ENCODE results near the gene ZNF773. TPM values are rescaled to one million over a fixed set of nuclear protein-coding genes. Genes with fewer than 3 reads are reported as not detected.
A peak's percentile ranks its signal among the peaks of the same experiment; 100 is the strongest.
"Not testable (repeated sequence)": the region's sequence is repeated elsewhere in the genome, so short reads cannot be mapped to it uniquely, and the experiment has no call there.

ZNF773 gene
- total and polyA plus RNA-seq, 2 donors, result 7.1 to 13.4 TPM

GRCh38 chr19:57515255-57515654 is 15.5 kb downstream of the ZNF773 start:
- no peak overlapping the region for H3K4me3 ChIP-seq (ENCODE audit: low read depth, low read length)
- 96% methylated on average over 5 of the region's 5 CpGs for WGBS
- no peaks in the 10 kb centered on the region for H3K4me1 ChIP-seq (ENCODE audit: insufficient read depth)
- peaks cover 2% of the 10 kb centered on the region for H3K36me3 ChIP-seq (ENCODE audit: insufficient read depth)
- H3K27ac ChIP-seq (ENCODE audit: low read depth), result no peak overlapping the region
- DNase-seq (ENCODE audit: extremely low spot score), result no peak

GRCh38 chr19:57518021-57518420 is 18.3 kb downstream of the ZNF773 start:
- not testable (repeated sequence) for H3K4me3 ChIP-seq (ENCODE audit: low read depth, low read length); DNase-seq (ENCODE audit: extremely low spot score); H3K27ac ChIP-seq (ENCODE audit: low read depth); H3K36me3 ChIP-seq (ENCODE audit: insufficient read depth); H3K4me1 ChIP-seq (ENCODE audit: insufficient read depth)
- WGBS, result 83% methylated on average over 4 of the region's 4 CpGs

- under 1% methylated on average over 64 of the region's 64 CpGs for WGBS
- peak within 1 kb of the TSS; percentile 51 for H3K27ac ChIP-seq (ENCODE audit: low read depth)
- peaks cover 2% of the 10 kb centered on the region for H3K36me3 ChIP-seq (ENCODE audit: insufficient read depth)
- H3K4me3 ChIP-seq (ENCODE audit: low read depth, low read length), result peak within 1 kb of the TSS; percentile 76
- no peaks in the 10 kb centered on the region for H3K4me1 ChIP-seq (ENCODE audit: insufficient read depth)
- peak; percentile 80 for DNase-seq (ENCODE audit: extremely low spot score)
These were observed 27.6 kb downstream of the ZNF773 start, which contains the start of gene ZNF549 for GRCh38 chr19:57527136-57527881. Gene ZNF549, plus strand, starts transcription at chr19:57527356. Its CDS starts 218 bp downstream, at chr19:57527574.

GRCh38 chr19:57537953-57538547 is 38.3 kb downstream of the ZNF773 start:
- WGBS, result 99% methylated on average over 7 of the region's 7 CpGs
- Histone ChIP-seq H3K36me3 (ENCODE audit: insufficient read depth) (peaks cover 19% of the 10 kb centered on the region), H3K4me1 (ENCODE audit: insufficient read depth) (no peaks in the 10 kb centered on the region), H3K27ac (ENCODE audit: low read depth) (no peak overlapping the region), H3K4me3 (ENCODE audit: low read depth, low read length) (no peak overlapping the region)
- DNase-seq (ENCODE audit: extremely low spot score), result no peak

GRCh38 chr19:57546513-57546912 is 46.8 kb downstream of the ZNF773 start:
- Histone ChIP-seq H3K4me1 (ENCODE audit: insufficient read depth) (no peaks in the 10 kb centered on the region), H3K27ac (ENCODE audit: low read depth) (no peak overlapping the region), H3K4me3 (ENCODE audit: low read depth, low read length) (no peak overlapping the region), H3K36me3 (ENCODE audit: insufficient read depth) (peaks cover 14% of the 10 kb centered on the region)
- WGBS, result 99% methylated on average over 1 of the region's 1 CpG
- no peak for DNase-seq (ENCODE audit: extremely low spot score)

- peaks cover 19% of the 10 kb centered on the region for H3K36me3 ChIP-seq (ENCODE audit: insufficient read depth)
- H3K27ac ChIP-seq (ENCODE audit: low read depth), result no peak overlapping the region
- DNase-seq (ENCODE audit: extremely low spot score), result no peak
- 94% methylated on average over 2 of the region's 2 CpGs for WGBS
- no peak overlapping the region for H3K4me3 ChIP-seq (ENCODE audit: low read depth, low read length)
- H3K4me1 ChIP-seq (ENCODE audit: insufficient read depth), result no peaks in the 10 kb centered on the region
These were observed 52.7 kb downstream of the ZNF773 start for GRCh38 chr19:57552432-57552831.

GRCh38 chr19:57557659-57558058 is 57.9 kb downstream of the ZNF773 start:
- 78% methylated on average over 5 of the region's 5 CpGs for WGBS
- Histone ChIP-seq H3K4me3 (ENCODE audit: low read depth, low read length) (no peak overlapping the region), H3K4me1 (ENCODE audit: insufficient read depth) (no peaks in the 10 kb centered on the region), H3K36me3 (ENCODE audit: insufficient read depth) (peaks cover 7% of the 10 kb centered on the region), H3K27ac (ENCODE audit: low read depth) (no peak overlapping the region)
- DNase-seq (ENCODE audit: extremely low spot score), result no peak

Small RNA genes within 50 kb of the gene (small RNA-seq; reads per million reads assigned to genes)
- not detected for gene VN1R107P

Other genes with a start within 250 kb of the ZNF773 start
- gene ZNF460, start 219.5 kb upstream of the ZNF773 start, total RNA-seq, result 176 TPM
- gene ZNF460, start 219.5 kb upstream of the ZNF773 start, polyA plus RNA-seq, result 0.85 TPM
- gene ZNF543, start 179.5 kb upstream of the ZNF773 start, total RNA-seq, result 25.4 TPM
- 2.9 TPM for gene ZNF543, start 179.5 kb upstream of the ZNF773 start, polyA plus RNA-seq
- 17.9 TPM for gene ZNF304, start 148.7 kb upstream of the ZNF773 start, total RNA-seq
- 7.8 TPM for gene ZNF304, start 148.7 kb upstream of the ZNF773 start, polyA plus RNA-seq
- 9.7 TPM for gene TRAPPC2B, start 136.4 kb upstream of the ZNF773 start, total RNA-seq
- gene TRAPPC2B, start 136.4 kb upstream of the ZNF773 start, polyA plus RNA-seq, result 26.8 TPM
- gene ZNF547, start 136.4 kb upstream of the ZNF773 start, total RNA-seq, result 6.1 TPM
- 1.8 TPM for gene ZNF547, start 136.4 kb upstream of the ZNF773 start, polyA plus RNA-seq
- gene ZNF548, start 110.1 kb upstream of the ZNF773 start, total RNA-seq, result 35.1 TPM
- 16.2 TPM for gene ZNF548, start 110.1 kb upstream of the ZNF773 start, polyA plus RNA-seq
- 27.9 TPM for gene ZNF17, start 88.8 kb upstream of the ZNF773 start, total RNA-seq
- 6.1 TPM for gene ZNF17, start 88.8 kb upstream of the ZNF773 start, polyA plus RNA-seq
- gene ZNF749, start 64.6 kb upstream of the ZNF773 start, total RNA-seq, result 17.1 TPM
- 10.2 TPM for gene ZNF749, start 64.6 kb upstream of the ZNF773 start, polyA plus RNA-seq
- 3.4 TPM for gene VN1R1, start 42.8 kb upstream of the ZNF773 start, total RNA-seq
- 0.66 TPM for gene VN1R1, start 42.8 kb upstream of the ZNF773 start, polyA plus RNA-seq
- gene ZNF772, start 22.4 kb upstream of the ZNF773 start, total RNA-seq, result 25.6 TPM
- 3.9 TPM for gene ZNF772, start 22.4 kb upstream of the ZNF773 start, polyA plus RNA-seq
- gene ZNF419, start 12.2 kb upstream of the ZNF773 start, total RNA-seq, result 16.1 TPM
- gene ZNF419, start 12.2 kb upstream of the ZNF773 start, polyA plus RNA-seq, result 8.0 TPM
- 14.8 TPM for gene ZNF549, start 27.4 kb downstream of the ZNF773 start, total RNA-seq
- gene ZNF549, start 27.4 kb downstream of the ZNF773 start, polyA plus RNA-seq, result 4.6 TPM
- 15.3 TPM for gene ZNF550, start 59.9 kb downstream of the ZNF773 start, total RNA-seq
- gene ZNF550, start 59.9 kb downstream of the ZNF773 start, polyA plus RNA-seq, result 7.2 TPM
- 7.9 TPM for gene ZNF416, start 79.0 kb downstream of the ZNF773 start, total RNA-seq
- 4.6 TPM for gene ZNF416, start 79.0 kb downstream of the ZNF773 start, polyA plus RNA-seq
- 18.8 TPM for gene ZIK1, start 84.2 kb downstream of the ZNF773 start, total RNA-seq
- gene ZIK1, start 84.2 kb downstream of the ZNF773 start, polyA plus RNA-seq, result 7.4 TPM
- 4.0 TPM for gene ZNF530, start 99.9 kb downstream of the ZNF773 start, total RNA-seq
- 4.1 TPM for gene ZNF530, start 99.9 kb downstream of the ZNF773 start, polyA plus RNA-seq
- 32.1 TPM for gene ZNF134, start 114.3 kb downstream of the ZNF773 start, total RNA-seq
- gene ZNF134, start 114.3 kb downstream of the ZNF773 start, polyA plus RNA-seq, result 17.6 TPM
- 23.8 TPM for gene ZNF211, start 133.2 kb downstream of the ZNF773 start, total RNA-seq
- gene ZNF211, start 133.2 kb downstream of the ZNF773 start, polyA plus RNA-seq, result 13.0 TPM
- not detected for gene ZSCAN4, start 169.0 kb downstream of the ZNF773 start, total RNA-seq
- 0.20 TPM for gene ZSCAN4, start 169.0 kb downstream of the ZNF773 start, polyA plus RNA-seq
- gene ZNF551, start 182.0 kb downstream of the ZNF773 start, total RNA-seq, result 17.5 TPM
- 6.1 TPM for gene ZNF551, start 182.0 kb downstream of the ZNF773 start, polyA plus RNA-seq
- 29.3 TPM for gene ZNF154, start 209.3 kb downstream of the ZNF773 start, total RNA-seq
- gene ZNF154, start 209.3 kb downstream of the ZNF773 start, polyA plus RNA-seq, result 7.4 TPM
- 11.9 TPM for gene ZNF671, start 227.7 kb downstream of the ZNF773 start, total RNA-seq
- 7.8 TPM for gene ZNF671, start 227.7 kb downstream of the ZNF773 start, polyA plus RNA-seq
- gene ZNF776, start 246.9 kb downstream of the ZNF773 start, total RNA-seq, result 31.1 TPM
- 11.1 TPM for gene ZNF776, start 246.9 kb downstream of the ZNF773 start, polyA plus RNA-seq

Data from urinary bladder (tissue), 4 donors.